GM12872 (cell line): ENCODE data around the gene EPS8.

Experiments
- CTCF ChIP-seq: IDR thresholded peaks from 3 replicates; pipeline ENCODE4 v1.5.1; 2011; ENCODE audit warnings: low read depth, mild to moderate bottlenecking, low read length, moderate library complexity; ENCODE audit not compliant: insufficient read depth

Gene EPS8

GRCh38 chr12:15669256-15669948 lies 119.8 kb downstream of the EPS8 start:
- TF ChIP-seq CTCF, result no peak

DNA sequence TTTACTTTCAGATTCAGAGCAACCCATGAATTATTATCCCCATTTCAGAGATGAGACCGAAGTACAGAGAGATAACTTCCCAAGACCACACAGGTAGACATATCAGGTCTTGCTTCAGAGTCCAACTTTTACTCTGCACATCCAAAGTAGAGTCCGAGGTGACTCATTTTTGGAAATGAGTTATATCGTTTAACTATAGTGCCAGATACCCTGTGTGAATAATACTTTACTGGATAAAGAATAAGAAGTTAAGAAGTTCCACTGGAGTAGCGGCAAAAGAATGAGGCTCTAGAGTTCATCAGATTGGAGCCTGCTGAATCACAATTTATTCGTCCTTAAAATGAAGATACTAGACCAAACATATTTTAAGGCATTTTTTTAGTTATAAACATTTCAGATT lies 124.7 kb downstream of the EPS8 start:
- TF ChIP-seq CTCF, result no peak

GRCh38 chr12:15662983-15663659 lies 126.1 kb downstream of the EPS8 start:
- TF ChIP-seq CTCF, result no peak

DNA sequence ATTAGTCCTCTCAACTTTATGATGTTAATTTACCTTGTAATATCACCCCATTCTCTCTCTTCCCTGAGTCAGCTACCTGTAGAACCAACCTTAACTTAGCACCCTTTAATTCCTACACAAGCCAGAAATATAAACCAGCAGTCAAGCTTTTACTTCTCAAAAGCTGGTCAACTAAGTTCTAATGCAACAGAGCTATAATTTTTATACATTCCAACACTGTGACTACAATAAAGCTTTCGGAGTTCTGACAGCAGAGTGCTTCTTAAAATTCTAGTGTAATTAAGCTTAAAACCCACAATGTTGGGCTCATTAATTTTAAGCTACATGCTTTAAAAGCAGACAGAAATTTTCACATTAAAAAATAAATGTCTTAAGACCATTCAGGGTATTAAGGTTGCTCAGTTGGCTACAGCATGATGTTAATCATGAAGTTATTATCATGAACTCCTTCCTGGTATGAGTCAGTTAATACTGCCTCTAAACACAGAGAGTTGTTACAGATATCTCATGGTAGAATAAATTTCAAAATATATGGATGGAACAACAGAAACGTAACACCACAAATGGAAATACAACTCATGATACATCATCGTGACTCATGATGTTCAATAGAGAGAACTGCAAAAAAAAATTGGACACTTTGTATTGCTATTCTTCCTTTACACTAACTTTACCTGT lies 126.7 kb downstream of the EPS8 start:
- no peak for TF ChIP-seq CTCF

DNA sequence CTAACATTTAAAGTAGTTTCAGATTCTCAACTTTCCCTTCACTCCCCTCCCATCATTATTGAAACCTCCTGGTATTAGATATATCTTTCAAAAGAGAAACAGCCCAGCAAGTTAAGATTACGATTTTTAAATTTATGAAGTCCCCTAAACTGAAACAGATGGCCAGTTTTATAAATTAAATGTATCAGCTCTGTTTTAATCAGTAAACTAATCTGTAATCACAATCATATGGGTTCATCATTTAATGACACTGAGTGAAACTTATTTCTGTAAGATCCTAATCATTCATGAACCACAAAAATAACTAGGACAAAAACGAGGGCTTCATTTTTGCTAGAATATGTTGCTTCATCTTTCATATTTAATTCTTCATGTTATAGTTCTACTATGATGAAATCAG lies 137.8 kb downstream of the EPS8 start:
- no peak for TF ChIP-seq CTCF

GRCh38 chr12:15650399-15651128 lies 138.6 kb downstream of the EPS8 start:
- no peak for TF ChIP-seq CTCF

DNA sequence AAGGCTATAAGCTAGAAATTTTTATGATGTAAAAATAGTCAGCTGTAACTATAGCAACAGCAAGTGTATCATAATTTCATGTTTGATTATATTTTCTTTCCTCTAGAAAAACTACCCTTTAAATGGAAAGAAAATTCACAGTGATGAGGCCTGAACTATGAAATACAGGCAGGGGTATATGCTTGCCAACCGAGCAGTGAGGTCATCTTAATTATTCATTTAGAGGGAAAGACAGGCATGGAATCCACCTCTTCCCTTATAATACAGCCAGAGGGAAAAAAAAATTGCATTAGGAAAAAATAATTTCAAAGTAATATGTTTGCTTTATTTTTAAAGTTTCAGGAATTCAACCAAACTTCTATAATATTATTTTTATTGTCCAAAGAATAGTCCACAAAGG lies 139.8 kb downstream of the EPS8 start:
- TF ChIP-seq CTCF, result no peak
